Stomach smooth muscle (tissue), 2 donors: Measurements from ENCODE around the gene TFAP2E.

ENCODE experiments used
- H3K27ac ChIP-seq: one replicate; pipeline ENCODE4 v1.7.0; 2013; ENCODE audit warnings: mild to moderate bottlenecking, low read length, inconsistent platforms
- H3K27me3 ChIP-seq, 2 donors: one replicate each; pipeline ENCODE4 v1.7.0; 2013; ENCODE audit warnings: low read length in 2 of 2; ENCODE audit not compliant: insufficient read depth in 2 of 2, control insufficient read depth in 1 of 2
- H3K36me3 ChIP-seq, 2 donors: one replicate each; pipeline ENCODE4 v1.7.0; 2013; ENCODE audit warnings: low read length in 2 of 2; ENCODE audit not compliant: control insufficient read depth in 2 of 2, insufficient read depth in 2 of 2
- H3K4me1 ChIP-seq: one replicate; pipeline ENCODE4 v1.7.0; 2013; ENCODE audit warnings: low read length; ENCODE audit not compliant: control insufficient read depth, insufficient read depth
- H3K4me3 ChIP-seq, 2 donors: one replicate each; pipeline ENCODE4 v1.7.0; 2013; ENCODE audit warnings: low read length in 2 of 2
- H3K9ac ChIP-seq, 2 donors: one replicate each; pipeline ENCODE4 v1.7.0; 2013; ENCODE audit warnings: low read length in 2 of 2, mild to moderate bottlenecking in 1 of 2
- H3K9me3 ChIP-seq, 2 donors: one replicate each; pipeline ENCODE4 v1.7.0; 2013; ENCODE audit warnings: low read length in 2 of 2; ENCODE audit not compliant: control insufficient read depth in 2 of 2
- donor health status: healthy.
- donor health status: Pancreatic carcinoma.

Gene TFAP2E

DNA sequence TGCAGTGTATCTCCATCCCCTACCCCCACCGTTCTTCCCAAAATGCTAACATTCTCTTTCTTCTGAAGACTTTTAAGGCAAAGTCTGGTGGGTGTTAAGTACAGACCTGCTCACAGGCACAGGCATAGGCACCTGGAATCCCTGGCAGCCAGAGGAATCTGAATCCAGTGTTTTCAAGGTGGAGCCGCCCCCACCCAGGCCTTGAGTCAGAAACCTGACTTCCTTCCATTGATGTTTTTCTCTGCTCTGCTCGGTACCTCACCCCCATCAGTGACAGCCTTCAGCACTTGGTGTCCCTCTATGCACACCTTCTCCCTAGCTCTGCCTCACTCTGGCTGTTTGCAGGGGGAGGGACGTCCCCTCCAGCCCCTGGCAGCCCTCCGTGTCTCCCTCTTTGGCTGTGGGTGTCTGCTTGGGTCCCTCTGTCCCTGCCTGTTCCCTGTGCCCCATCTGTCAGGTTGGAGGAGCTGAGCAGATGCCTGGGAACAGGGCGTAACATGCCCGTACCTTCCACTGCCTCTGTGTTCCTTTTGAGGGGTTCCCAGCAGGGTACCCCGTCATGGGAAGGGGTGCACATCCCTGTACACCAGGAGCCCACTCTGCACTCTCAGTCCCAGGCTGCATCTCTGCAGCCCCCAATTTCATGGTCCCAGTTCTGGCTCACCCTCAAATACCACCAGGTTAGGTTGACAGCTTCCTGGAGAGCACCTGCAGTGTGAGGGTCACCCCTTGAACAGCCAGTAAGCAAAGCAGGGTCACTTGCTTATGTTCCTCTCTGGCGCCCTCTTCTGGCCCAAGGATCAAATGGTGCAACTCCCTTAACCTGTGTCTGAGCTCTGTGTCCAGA lies 8.9 kb upstream of the TFAP2E start:
- Histone ChIP-seq H3K27ac (no peak overlapping the region), H3K4me1 (peaks cover 26% of the 10 kb centered on the region), H3K4me3 (no peak overlapping the region), H3K9me3 (no peaks in the 10 kb centered on the region), H3K36me3 (peaks cover 3 to 20% of the 10 kb centered on the region in 2 donors), H3K9ac (no peak overlapping the region), H3K27me3 (no peaks in the 10 kb centered on the region)

DNA sequence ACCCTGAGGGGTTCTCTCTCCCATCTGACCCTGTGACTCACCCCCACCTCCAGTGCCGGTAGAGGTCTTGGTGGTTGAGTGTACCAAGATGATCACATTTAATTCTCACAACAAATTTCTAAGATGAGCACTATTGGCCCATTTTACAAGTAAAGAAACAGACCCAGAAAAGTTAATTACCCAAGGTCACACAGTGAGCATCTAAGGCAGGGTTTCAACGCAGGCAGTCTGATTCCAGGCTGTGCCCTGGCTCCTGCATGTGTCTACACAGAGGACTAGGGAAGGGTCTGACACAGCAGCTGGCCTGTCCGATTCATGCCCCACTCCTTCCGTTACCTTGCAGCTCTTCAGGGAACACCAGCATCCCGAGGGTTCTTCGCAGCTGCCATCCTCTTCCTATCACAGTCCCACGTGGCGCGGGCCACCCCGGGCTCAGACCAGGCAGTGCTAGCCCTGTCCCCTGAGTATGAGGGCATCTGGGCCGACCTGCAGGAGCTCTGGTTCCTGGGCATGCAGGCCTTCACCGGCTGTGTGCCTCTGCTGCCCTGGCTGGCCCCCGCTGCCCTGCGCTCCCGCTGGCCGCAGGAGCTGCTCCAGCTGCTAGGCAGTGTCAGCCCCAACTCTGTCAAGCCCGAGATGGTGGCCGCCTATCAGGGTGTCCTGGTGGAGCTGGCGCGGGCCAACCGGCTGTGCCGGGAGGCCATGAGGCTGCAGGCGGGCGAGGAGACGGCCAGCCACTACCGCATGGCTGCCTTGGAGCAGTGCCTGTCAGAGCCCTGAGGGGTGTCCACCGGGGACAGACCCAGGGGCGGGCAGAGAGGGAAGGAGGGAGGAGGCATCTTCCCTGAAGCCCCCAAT lies 8.0 kb upstream of the TFAP2E start:
- H3K36me3 ChIP-seq = peaks cover 3 to 20% of the 10 kb centered on the region in 2 donors
- H3K4me1 ChIP-seq = peaks cover 22% of the 10 kb centered on the region

DNA sequence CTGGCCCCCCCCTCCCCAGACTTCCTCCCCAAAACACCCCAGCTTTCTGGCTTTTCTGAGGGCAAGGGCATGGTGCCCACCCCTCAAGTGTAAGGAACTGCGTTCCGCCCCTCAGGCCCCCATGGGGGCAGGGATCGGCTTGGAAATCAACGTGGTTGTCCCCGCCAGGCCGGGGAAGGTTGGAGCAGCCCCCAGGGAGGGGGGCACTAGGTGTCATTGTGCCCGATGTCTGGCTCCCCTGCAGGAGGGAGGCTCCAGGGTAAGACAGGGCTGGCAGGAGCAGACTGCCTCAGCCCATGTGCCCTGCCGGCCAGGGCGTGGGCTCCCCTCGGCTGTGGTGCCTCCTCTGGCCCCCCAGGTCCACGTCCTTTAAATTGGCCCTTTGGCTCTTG lies 7.4 kb upstream of the TFAP2E start:
- no peak overlapping the region for H3K4me3 ChIP-seq
- no peak overlapping the region for H3K27ac ChIP-seq
- H3K36me3 ChIP-seq = peaks cover 3 to 20% of the 10 kb centered on the region in 2 donors
- no peaks in the 10 kb centered on the region for H3K9me3 ChIP-seq
- no peak overlapping the region for H3K9ac ChIP-seq
- peaks cover 5% of the 10 kb centered on the region in 2 donors for H3K27me3 ChIP-seq
- peaks cover 16% of the 10 kb centered on the region for H3K4me1 ChIP-seq

More for the DNA sequence above, 8.0 kb upstream of the TFAP2E start:
- Histone ChIP-seq H3K9me3 (no peaks in the 10 kb centered on the region), H3K27me3 (peaks cover 0 to 2% of the 10 kb centered on the region in 2 donors), H3K27ac (no peak overlapping the region), H3K4me3 (no peak overlapping the region), H3K9ac (no peak overlapping the region)

DNA sequence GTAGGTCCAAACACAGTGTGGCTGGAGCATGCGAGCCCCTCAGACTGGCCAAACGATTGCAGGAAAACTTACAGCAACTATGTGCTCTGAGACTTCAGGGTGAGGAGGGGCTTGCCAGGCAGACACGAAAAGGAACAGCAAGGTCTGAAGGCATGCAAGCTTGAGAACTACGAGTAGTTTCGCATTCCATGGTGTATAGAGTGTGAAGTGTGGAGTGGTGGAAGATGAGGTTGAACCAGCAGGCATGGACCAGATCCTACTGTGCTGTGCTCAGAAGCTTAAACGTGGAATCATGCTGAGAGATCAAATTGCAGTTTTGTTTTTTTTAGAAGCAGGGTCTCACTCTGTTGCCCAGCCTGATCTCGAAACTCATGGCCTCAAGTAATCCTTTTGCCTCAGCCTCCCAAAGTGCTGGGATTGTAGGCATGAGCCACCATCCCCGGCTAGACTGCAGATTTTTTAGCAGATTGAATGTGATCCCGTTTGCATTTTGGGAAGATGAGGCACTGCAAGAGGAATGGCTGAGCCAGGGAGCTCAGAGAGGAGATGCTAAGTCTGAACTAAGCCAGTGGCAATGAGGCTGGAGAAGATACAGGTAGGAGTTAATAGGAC lies 5.1 kb upstream of the TFAP2E start:
- no peak overlapping the region for H3K9ac ChIP-seq

DNA sequence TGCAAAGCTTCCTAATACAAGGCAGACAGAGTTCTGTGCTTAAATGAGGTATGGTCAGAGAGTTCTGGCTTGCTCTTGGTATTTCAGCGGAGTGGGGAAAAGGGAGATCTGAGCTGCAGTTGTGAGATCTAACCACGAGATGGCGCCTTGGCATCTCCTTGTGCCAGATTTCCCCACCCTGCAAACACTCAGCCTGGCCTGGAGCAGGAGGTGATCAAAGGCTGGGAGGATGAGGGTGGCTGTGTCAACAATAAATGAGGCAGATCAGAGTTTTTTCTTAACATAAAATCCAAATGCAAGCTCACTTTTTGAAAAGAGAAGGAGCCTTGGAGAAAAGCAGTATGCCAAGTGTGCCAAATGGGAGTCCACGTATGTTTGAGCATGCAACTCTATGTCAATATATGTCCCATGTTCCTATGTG lies 4.1 kb upstream of the TFAP2E start:
- no peak overlapping the region for H3K9ac ChIP-seq
- no peak overlapping the region for H3K27ac ChIP-seq
- peaks cover 16% of the 10 kb centered on the region for H3K4me1 ChIP-seq
- H3K4me3 ChIP-seq = no peak overlapping the region
- H3K27me3 ChIP-seq = peaks cover 28 to 33% of the 10 kb centered on the region in 2 donors
- peaks cover 3 to 12% of the 10 kb centered on the region in 2 donors for H3K36me3 ChIP-seq
- H3K9me3 ChIP-seq = no peaks in the 10 kb centered on the region

More for the DNA sequence above, 5.1 kb upstream of the TFAP2E start:
- Histone ChIP-seq H3K4me3 (no peak overlapping the region), H3K4me1 (peaks cover 8% of the 10 kb centered on the region), H3K27me3 (peaks cover 23 to 24% of the 10 kb centered on the region in 2 donors), H3K36me3 (peaks cover 3 to 15% of the 10 kb centered on the region in 2 donors), H3K9me3 (no peaks in the 10 kb centered on the region), H3K27ac (no peak overlapping the region)

DNA sequence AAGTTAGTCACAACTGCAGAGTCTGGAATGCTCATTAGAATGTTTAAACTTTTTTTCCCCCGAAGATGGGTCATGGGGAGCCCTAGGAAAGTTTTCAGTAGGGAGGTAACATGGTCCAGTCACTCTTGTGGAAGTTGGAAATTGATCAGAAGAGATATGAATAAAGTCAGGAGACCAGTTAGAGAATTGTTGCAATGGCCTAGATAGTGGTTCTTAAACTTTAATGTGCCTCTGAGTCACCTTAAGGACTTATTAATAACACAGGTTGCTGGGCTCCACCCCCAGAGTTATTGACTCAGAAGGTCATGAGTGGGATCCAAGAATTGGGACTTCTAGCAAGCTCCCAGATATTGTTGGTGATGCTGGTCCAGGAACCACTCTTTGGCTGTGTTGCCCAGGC lies 3.2 kb upstream of the TFAP2E start:
- no peak overlapping the region for H3K9ac ChIP-seq
- peaks cover 34 to 42% of the 10 kb centered on the region in 2 donors for H3K27me3 ChIP-seq
- peaks cover 12% of the 10 kb centered on the region for H3K4me1 ChIP-seq
- no peak overlapping the region for H3K4me3 ChIP-seq
- peaks cover 3 to 9% of the 10 kb centered on the region in 2 donors for H3K36me3 ChIP-seq
- no peaks in the 10 kb centered on the region for H3K9me3 ChIP-seq
- H3K27ac ChIP-seq = no peak overlapping the region

DNA sequence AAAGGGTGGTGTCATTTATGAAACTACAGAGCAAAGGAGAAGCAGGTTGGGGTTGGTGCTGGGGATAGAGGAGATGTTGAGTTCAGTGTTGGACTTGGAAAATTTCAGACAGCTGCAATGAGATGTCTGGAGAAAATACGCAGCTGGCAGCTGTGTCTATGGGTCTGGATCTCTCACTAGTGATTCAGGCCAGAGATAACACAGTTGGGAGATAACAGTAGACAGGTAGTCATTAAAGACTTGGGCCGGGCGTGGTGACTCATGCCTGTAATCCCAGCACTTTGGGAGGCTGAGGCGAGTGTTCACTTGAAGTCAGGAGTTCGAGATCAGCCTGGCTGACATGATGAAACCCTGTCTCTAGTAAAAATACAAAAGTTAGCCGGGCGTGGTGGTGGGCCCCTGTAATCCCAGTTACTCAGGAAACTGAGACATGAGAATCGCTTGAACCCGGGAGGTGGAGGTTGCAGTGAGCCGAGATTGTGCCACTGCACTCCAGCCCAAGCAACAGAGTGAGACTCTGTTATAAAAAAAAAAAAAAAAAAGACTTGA lies 2.5 kb upstream of the TFAP2E start:
- Histone ChIP-seq H3K4me1 (peaks cover 12% of the 10 kb centered on the region), H3K27ac (no peak overlapping the region), H3K27me3 (peaks cover 41 to 49% of the 10 kb centered on the region in 2 donors), H3K9me3 (no peaks in the 10 kb centered on the region), H3K36me3 (peaks cover 0 to 9% of the 10 kb centered on the region in 2 donors), H3K9ac (no peak overlapping the region), H3K4me3 (no peak overlapping the region)

DNA sequence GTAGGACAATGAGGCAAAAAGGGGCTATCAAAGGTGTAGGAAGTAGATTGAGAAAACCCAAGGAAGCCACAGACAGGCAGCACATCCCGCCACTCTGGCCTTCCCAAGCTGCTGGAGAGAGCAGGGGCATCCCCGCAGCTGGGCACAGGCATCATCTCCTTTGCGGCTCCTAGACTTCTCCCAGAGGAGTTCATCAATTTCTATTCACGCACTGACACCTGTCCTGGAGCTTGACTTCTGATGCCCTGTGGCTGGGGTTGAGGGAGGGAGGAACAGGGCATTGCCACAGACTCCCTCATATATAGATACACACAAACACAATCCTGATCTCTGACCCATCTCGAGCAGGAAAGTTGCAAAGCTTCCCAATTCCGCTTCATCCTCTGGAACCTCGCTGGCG lies 1.9 kb upstream of the TFAP2E start:
- Histone ChIP-seq H3K9me3 (no peaks in the 10 kb centered on the region), H3K27me3 (peaks cover 47 to 55% of the 10 kb centered on the region in 2 donors), H3K36me3 (peaks cover 0 to 6% of the 10 kb centered on the region in 2 donors), H3K4me1 (peaks cover 12% of the 10 kb centered on the region), H3K27ac (no peak overlapping the region), H3K9ac (no peak overlapping the region), H3K4me3 (no peak overlapping the region)

DNA sequence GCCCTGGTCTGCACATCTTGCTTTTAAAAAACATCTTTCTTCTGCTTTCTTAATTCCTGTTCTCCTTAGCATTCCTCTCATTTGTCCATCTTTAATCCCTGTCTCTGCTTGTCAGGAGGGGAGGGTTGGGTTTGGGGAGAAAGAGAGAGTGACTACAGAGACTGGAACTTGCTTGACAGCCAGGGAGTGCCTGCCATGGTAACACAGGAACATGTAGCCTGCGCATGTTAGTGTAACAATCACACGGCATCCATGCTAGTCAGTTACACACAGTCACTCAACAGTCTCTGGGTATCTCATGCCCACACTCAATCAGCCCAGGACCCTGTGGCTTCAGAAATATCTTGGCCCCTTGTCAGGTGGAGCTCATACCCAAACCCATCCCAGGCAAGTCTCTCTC lies 818 bp upstream of the TFAP2E start:
- Histone ChIP-seq H3K36me3 (peaks cover 0 to 2% of the 10 kb centered on the region in 2 donors), H3K9me3 (no peaks in the 10 kb centered on the region), H3K27ac (no peak overlapping the region), H3K9ac (no peak overlapping the region), H3K27me3 (peaks cover 54 to 64% of the 10 kb centered on the region in 2 donors), H3K4me3 (no peak overlapping the region), H3K4me1 (peaks cover 21% of the 10 kb centered on the region)

DNA sequence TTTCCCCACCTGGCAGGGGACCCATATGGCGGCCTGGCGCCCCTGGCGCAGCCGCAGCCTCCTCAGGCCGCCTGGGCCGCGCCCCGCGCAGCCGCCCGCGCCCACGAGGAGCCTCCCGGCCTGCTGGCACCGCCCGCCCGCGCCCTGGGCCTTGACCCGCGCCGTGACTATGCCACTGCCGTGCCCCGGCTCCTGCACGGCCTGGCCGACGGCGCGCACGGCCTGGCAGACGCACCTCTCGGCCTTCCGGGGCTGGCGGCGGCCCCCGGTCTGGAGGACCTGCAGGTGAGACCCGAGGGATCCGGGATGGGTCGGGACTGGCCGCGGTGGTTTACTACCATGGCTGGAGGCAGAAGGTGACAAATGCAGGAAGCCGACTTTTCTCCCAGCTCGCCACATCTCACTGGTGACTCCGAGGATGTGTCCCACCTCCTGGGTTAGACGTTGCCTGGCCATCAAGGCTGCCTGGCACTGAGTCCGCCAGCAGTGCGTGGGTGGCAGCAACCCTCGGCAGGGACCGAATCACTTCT lies 1.1 kb downstream of the TFAP2E start:
- H3K27me3 ChIP-seq = peaks cover 65 to 72% of the 10 kb centered on the region in 2 donors
- H3K4me1 ChIP-seq = peaks cover 28% of the 10 kb centered on the region
- no peak overlapping the region for H3K4me3 ChIP-seq
- no peak overlapping the region for H3K9ac ChIP-seq
- H3K36me3 ChIP-seq = peaks cover 0 to 2% of the 10 kb centered on the region in 2 donors
- H3K27ac ChIP-seq = no peak overlapping the region
- H3K9me3 ChIP-seq = no peaks in the 10 kb centered on the region
